Mononuclear cell (primary cell): ENCODE results near the gene CATSPERD. TPM values are rescaled to one million over a fixed set of nuclear protein-coding genes. Genes with fewer than 3 reads are reported as not detected.
"Not testable (repeated sequence)": the region's sequence is repeated elsewhere in the genome, so short reads cannot be mapped to it uniquely, and the experiment has no call there.

ENCODE experiments used
- H3K27me3 ChIP-seq: 2 replicates; pipeline ENCODE4 v1.6.0; 2011; ENCODE audit warnings: low read length, control low read depth; ENCODE audit not compliant: insufficient read depth
- H3K4me1 ChIP-seq: 2 replicates; pipeline ENCODE4 v1.5.1; 2011; ENCODE audit warnings: mild to moderate bottlenecking, low read length, control low read depth; ENCODE audit not compliant: insufficient read depth
- H3K4me3 ChIP-seq: 2 replicates; pipeline ENCODE4 v1.5.1; 2011; ENCODE audit warnings: mild to moderate bottlenecking, low read length, moderate library complexity
- H3K9me3 ChIP-seq: 2 replicates; pipeline ENCODE4 v1.5.1; 2011; ENCODE audit warnings: low read depth, mild to moderate bottlenecking, control low read depth, low read length
- total RNA-seq: library from RNA; depleted of rRNA; stranded (reverse); fragments of >200 nt; gene quantifications from one replicate; pipeline ENCODE4 v1.2.3, GENCODE V29; 2012

CATSPERD gene
- total RNA-seq, 1 donor: not detected

DNA sequence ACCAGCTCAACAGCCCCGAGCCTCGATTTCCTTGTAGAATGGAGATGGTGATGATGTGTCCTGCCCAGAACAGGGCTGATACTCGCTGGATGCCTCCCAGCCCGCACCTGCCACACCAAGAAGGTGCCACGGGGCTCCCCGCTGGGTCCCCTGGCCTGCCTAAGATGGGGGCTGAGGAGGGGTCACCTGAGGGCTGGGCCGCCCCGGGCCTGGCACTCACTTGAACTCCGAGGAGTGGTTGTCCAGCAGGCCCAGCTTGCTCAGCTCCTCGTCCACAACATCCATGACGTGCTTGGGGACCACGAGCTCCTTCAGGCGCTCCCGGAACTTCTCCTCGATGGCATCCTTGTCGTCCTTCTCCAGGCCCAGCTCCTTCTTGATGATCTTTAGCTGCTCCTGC, 14.9 kb upstream of the CATSPERD start:
- Histone ChIP-seq H3K27me3 (no peaks in the 10 kb centered on the region), H3K9me3 (no peaks in the 10 kb centered on the region)

DNA sequence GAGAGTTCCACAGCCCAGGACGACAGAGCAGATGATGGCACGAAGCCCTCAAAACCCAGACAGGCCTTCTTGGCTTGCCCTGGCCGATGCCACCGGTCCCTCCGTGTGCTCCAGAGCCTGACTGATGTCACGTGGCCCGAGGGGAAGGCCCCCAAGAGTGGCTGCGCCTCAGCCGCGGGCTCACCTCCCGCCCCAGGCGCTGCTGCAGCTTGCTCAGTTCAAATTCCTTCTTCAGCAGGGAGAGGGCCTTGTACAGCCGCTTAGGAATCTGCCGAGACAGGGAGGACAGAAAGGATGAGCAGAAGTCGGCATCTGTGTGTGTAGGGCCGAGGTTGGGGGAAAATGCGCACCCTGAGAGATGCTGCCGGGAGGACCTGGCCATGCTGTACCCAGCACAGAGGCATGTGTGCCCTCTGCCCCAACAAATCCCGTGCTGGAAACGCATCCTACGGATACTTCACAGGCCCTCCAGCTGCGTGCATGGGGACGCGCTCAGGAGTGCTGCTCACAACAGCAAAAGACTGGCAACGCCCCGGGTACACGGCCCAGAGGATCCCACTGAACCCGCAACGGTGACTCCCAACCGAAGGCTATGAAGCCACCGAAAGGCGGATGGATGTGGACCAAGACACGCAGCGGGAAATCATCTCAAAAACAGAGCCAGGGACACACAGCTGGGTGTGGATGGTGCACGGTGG, 13.4 kb upstream of the CATSPERD start:
- Histone ChIP-seq H3K4me1 (no peaks in the 10 kb centered on the region), H3K27me3 (no peaks in the 10 kb centered on the region), H3K4me3 (no peak overlapping the region), H3K9me3 (no peaks in the 10 kb centered on the region)

More for the DNA sequence above, 14.9 kb upstream of the CATSPERD start:
- Histone ChIP-seq H3K4me3 (no peak overlapping the region), H3K4me1 (no peaks in the 10 kb centered on the region)

DNA sequence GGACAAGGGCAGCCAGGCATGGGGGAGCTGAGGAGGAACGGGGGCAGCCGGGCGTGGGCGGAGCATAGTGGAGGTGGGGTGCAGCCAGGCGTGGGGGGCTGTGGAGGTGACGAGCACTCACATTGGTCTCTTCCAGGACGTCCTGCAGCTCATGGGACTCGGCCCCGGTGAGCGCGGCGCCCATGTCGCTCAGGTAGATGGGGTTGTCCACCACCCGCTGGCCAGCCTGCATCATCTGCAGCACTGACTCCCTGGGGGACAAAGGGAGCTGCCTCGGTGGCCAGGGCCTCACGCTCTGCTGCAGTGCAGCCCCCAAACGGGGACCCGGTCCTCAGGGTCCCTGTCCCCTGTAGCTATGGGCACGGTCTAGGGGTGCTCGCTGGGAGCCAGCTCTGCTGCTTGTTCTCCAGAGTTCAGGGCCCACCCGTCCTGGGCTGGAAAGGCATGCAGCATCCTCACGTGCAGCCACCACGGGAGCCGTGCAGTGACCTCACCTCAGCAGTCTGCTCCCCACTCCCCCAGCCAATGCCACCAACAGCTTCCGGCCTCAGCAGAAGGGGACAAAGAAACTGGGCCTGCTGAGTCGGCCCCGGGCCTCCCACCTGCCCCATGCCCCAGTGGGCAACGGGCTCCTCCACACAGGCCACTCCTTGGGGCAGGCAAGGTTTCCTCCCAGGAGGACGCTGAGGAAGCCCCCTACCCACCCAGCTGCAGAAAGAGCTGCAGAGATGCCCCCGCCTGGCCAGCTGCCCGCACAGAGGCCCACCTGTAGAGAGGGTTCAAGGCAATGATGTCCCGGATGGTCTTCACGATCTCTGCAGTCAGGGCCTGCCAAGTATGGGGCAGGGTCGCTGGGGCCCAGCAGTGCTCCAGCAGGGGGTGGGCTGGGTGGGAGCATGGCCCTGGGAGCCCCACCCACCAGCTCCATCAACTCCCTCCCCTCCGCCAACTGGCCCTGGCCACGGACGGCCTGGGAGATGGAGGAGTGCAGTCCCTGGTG, 12.6 kb upstream of the CATSPERD start:
- Histone ChIP-seq H3K4me3 (no peak overlapping the region), H3K4me1 (no peaks in the 10 kb centered on the region)

DNA sequence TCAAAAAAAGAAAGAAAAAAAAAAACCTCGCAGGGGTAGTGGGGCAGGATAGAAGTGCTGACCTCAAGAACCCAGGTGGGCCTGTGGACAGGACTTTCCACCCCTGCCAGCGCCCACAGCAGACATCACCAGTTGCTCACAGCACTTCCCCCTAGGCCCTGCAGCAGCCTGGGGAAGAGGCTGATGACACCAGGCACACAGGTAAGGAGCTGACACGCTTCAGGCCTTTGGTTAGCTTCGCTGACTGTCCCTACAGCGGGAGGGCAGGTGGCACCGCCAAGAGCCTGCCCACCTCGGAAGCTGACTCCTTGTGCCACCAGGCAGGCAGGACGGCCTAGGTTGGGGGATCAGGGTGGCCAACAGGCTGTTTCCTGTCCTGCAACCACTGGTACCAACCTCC, 9.4 kb upstream of the CATSPERD start:
- no peaks in the 10 kb centered on the region for H3K4me1 ChIP-seq
- H3K9me3 ChIP-seq: no peaks in the 10 kb centered on the region
- H3K4me3 ChIP-seq: no peak overlapping the region
- no peaks in the 10 kb centered on the region for H3K27me3 ChIP-seq

More for the DNA sequence above, 12.6 kb upstream of the CATSPERD start:
- no peaks in the 10 kb centered on the region for H3K9me3 ChIP-seq
- H3K27me3 ChIP-seq: no peaks in the 10 kb centered on the region

DNA sequence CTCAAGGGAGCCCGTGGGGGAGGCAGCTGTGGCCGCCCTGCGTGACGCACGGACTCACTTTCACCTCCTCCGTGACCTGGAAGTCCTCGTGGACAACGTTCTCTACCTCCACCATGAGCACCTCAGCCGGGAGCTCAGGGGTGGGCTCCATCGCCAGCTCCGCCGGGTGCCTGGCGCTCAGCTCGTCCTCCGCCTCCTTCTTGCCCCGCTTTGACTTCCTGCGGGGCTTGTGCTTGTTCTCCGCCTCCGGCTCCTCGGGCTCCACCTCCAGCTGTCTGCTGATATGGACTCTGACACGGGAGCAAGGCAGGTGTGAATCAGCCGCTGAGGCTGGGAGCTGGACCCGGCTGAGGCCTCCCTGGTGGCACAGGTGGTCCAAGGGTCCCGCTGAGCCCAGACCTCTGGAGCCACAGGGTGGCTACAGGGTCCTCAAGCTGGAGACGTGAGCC, 8.7 kb upstream of the CATSPERD start:
- no peak overlapping the region for H3K4me3 ChIP-seq
- no peaks in the 10 kb centered on the region for H3K9me3 ChIP-seq
- no peaks in the 10 kb centered on the region for H3K27me3 ChIP-seq
- H3K4me1 ChIP-seq: no peaks in the 10 kb centered on the region

DNA sequence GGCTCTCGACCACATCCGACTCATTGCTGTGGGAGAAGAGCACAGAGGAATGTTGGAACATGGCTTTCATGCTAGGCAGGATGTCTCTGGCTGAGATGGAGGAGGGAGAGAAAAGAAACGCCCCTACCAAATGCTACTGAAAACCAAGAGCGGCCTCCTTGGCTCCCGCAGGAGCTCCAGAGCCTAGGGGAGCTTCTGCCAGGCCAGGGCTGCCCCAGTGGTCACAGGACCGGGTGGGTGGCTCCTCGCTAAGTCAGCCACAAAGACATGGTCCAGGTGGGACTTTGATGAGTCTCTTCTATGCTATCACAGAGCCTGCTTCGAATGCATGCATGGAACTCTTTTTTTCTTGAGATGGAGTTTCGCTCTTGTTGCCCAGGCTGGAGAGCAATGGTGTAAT, 7.2 kb upstream of the CATSPERD start:
- H3K4me1 ChIP-seq: peaks cover 7% of the 10 kb centered on the region
- H3K9me3 ChIP-seq: no peaks in the 10 kb centered on the region
- no peaks in the 10 kb centered on the region for H3K27me3 ChIP-seq
- H3K4me3 ChIP-seq: no peak overlapping the region

DNA sequence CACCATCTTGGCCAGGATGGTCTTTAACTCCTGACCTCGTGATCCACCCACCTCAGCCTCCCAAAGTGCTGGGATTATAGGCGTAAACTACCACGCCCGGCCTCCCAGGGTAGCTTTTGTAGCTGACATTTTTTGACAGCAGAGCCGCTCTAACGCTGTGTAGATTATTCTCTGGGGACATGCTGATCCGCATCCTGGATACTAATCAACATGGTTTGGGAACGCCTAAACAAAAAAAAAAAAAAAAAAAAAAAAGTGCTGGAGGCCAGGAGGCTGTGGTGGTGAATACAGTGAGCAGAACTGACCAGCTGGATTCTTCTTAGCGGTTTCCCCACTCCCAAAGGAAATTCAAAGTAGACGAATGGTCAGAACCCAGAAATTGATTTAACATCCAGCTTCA, 5.6 kb upstream of the CATSPERD start:
- no peaks in the 10 kb centered on the region for H3K9me3 ChIP-seq
- H3K4me1 ChIP-seq: peaks cover 21% of the 10 kb centered on the region
- H3K27me3 ChIP-seq: no peaks in the 10 kb centered on the region
- H3K4me3 ChIP-seq: no peak overlapping the region

DNA sequence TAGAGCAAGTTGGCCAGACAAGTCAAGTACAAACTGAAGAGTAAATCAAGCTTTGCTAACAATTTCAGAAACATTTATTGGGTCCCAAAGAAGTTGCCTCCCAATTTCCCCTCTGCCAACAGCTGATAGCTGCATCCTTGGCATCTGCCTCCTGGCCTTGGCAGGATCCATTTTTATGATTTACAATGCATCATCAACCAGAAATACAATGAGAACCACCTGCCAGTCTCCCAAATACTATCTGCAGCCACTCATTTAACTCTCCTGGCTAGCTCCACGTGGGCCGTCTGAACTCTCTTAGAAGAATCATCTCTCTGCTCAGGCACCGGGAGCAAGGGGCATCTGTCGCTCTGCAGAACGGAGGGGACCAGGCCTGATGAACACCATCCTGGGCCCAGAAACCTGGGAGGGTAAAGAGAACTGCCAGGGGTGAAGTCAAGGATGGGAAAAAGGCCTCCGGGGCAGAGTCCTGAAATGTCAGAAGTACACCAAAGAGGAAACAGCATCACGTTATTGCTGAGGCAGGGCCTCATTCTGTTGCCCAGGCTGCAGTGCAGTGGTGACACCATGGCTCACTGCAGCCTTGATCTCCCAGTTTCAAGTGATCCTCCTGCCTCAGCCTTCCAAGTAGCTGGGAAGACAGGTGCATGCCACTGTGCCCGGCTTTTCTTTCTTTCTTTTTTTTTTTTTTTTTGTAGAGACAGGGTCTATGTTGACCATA, 3.1 kb upstream of the CATSPERD start:
- Histone ChIP-seq H3K4me1 (peaks cover 29% of the 10 kb centered on the region), H3K27me3 (no peaks in the 10 kb centered on the region), H3K9me3 (no peaks in the 10 kb centered on the region), H3K4me3 (no peak overlapping the region)

DNA sequence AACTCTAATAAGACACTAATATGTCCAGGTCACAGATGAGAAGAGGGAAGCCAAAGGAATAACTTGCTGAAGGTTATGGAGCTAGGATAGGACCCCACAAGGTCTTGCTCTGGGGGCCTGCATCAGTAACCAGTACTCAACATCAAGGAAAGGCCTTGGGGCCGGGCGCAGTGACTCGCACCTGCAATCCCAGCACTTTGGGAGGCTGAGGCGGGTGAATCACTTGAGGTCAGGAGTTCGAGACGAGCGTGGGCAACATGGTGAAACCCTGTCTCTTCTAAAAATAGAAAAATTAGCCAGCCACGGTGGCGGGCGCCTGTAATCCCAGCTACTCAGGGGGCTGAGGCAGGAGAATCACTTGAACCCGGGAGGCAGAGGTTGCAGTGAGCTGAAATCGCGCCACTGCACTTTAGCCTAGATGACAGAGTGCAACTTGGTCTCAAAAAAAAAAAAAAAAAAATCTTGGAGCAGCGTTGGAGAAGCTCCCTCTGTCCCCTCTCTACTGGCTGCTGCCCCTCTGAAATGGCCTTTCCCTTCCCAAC, 2.3 kb upstream of the CATSPERD start:
- Histone ChIP-seq H3K4me3 (no peak overlapping the region), H3K9me3 (no peaks in the 10 kb centered on the region), H3K27me3 (no peaks in the 10 kb centered on the region), H3K4me1 (peaks cover 29% of the 10 kb centered on the region)

DNA sequence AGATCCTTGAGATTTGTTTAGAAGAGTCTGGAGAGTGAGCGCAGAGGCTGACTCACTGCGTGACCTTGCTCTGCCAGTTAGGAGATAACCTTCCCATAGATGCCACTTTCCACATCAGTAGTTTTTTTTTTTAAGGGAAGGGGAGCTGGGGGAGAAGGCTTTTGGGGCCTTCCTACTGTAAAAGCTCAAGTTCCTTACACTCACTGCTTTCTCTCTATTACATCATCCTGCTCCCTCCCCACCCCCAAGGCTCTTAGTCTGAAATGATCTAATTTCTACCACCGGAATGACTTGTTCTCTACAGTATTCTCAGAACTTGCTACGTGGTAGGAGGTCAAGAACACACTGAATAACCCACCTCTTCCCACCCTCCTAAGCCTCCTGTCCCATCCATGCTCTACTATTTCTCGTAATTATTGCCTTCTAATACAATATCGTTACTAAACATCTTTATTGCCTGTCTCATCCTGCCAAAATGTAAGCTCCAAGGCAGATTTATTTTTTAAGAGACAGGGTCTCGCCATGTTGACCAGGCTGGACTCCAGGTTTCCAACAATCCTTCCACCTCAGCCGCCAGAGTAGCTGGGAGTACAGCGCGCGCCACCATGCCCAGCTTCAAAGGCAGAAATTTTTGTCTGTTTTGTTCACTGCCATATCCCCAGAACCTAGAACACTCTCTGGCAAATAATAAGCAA, 1.7 kb upstream of the CATSPERD start:
- H3K27me3 ChIP-seq: no peaks in the 10 kb centered on the region
- peaks cover 29% of the 10 kb centered on the region for H3K4me1 ChIP-seq
- H3K9me3 ChIP-seq: no peaks in the 10 kb centered on the region
- H3K4me3 ChIP-seq: peak overlapping the region; percentile 87

DNA sequence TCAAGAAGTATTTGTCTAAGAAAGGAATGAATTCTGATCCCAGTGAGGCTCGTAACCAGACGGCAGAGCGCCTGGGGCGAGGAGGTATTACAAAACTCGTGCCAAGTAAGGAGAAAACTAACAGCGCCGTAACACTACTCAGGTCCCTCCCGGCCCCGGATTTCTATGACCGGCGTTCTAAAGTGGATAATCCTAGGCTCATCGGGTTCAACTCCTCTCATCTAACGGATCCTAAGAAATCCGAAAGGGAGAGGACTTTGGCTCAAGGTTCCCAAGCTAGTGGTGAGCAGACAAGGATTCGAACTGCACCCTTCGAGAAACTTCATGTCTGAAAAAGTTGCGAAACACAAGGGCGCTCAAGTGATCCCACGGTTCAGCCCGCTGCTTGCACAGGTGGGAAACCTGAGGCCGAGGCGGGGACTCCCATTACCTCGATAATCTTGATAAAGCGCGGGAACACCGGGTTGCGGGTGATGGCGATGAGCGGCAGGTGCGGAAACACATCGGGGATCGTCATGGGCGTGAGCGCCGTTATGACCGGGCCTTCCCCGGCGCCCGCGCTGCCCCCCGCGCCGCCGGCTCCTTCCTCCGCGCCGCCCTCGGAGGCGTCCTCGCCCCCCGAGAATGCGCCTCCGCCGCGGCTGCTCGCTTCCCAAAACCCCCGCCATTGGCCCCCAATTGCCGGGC, 1.0 kb upstream of the CATSPERD start:
- Histone ChIP-seq H3K4me1 (peaks cover 29% of the 10 kb centered on the region), H3K4me3 (peak overlapping the region; percentile 87), H3K27me3 (no peaks in the 10 kb centered on the region), H3K9me3 (no peaks in the 10 kb centered on the region)

DNA sequence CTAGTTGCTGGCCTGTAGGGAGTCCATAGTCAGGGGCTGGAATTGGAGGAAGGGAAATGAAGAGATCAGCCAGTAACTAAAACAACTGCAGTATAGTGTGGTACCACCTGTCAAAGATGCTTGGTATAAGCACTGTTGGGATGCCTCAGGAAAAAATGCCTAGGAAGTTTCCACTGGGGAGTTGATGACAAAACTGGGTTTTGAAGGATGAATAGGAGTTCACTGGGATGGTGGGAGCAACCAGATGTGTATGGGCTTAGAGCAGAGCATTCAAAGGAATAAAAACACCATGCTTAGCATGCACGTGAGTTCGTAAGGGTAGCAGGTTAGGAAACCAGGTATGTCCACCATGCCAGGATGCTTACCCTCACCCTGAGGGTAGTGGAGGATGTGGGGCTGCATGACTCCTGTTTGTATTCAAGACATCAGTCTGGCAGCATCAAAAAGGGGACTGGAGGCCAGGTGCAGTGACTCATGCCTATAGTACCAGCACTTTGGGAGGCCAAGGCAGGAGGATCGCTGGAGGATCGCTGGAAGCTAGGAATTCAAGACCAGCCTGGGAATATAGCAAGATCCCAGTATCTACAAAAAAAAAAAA, 7.1 kb downstream of the CATSPERD start:
- no peaks in the 10 kb centered on the region for H3K9me3 ChIP-seq
- H3K27me3 ChIP-seq: no peaks in the 10 kb centered on the region
- H3K4me1 ChIP-seq: no peaks in the 10 kb centered on the region
- no peak overlapping the region for H3K4me3 ChIP-seq

DNA sequence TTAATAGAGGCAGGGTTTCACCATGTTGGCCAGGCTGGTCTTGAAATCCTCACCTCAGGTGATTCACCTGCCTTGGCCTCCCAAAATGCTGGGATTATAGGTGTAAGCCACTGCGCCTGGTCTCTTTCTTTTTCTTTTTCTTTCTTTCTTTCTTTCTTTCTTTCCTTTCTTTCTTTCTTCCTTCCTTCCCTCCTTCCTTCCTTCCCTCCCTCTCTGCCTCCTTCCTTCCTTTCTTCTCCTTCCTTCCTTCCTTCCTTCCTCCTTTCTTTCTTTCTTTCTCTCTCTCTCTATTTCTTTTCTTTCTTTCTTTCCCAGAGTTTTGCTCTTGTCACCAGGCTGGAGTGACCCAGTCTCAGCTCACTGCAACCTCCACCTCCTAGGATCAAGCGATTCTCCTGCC, 12.7 kb downstream of the CATSPERD start:
- not testable (repeated sequence) for H3K27me3 ChIP-seq, H3K9me3 ChIP-seq, H3K4me1 ChIP-seq

More for the DNA sequence above, 12.7 kb downstream of the CATSPERD start:
- H3K4me3 ChIP-seq: not testable (repeated sequence)
